HCT116 (cell line): ENCODE data around the gene NAA25. TPM values are rescaled to one million over a fixed set of nuclear protein-coding genes. Genes with fewer than 3 reads are reported as not detected.

Source experiments
- ATAC-seq: fragments of 200-7000 bp; cut with Tn5 transposase; 2 replicates; pipeline ENCODE4 v1.9.1; 2020; ENCODE audit warnings: mild to moderate bottlenecking, moderate library complexity
- BruUV-seq: library from RNA; stranded (reverse); fragments of 400-500 nt; replicated peaks from 2 replicates; lab custom pipeline; 2021; lab: Mats Ljungman, UMichigan
- CTCF ChIA-PET: fragments of 300-600 bp; sonication (Branson Sonifier 250); formaldehyde crosslinking; loops from one replicate; lab custom pipeline; 2021; ENCODE audit warnings: antibody characterized with exemption; lab: Charles Lee
- POLR2A ChIA-PET: fragments of 300-600, 350-600 bp; sonication (Branson Sonifier 250); formaldehyde crosslinking; loops from one replicate; lab custom pipeline; 2021; ENCODE audit warnings: antibody characterized with exemption; lab: Charles Lee
- RAD21 ChIA-PET, 2 experiments: fragments of 300-600 bp; sonication (Branson Sonifier 250); formaldehyde crosslinking; loops; one replicate each; lab custom pipeline; 2023; ENCODE audit warnings: low total read pairs in 2 of 2; ENCODE audit not compliant: uncharacterized antibody in 2 of 2, unreplicated experiment in 2 of 2, low non-redundant PET in 1 of 2; lab: Charles Lee
- DNase-seq: peaks from one replicate; pipeline ENCODE4 v3.0.0-alpha.2; 2010; ENCODE audit warnings: low read depth, low spot score
- H2AFZ ChIP-seq: fragments of 200-600 bp; shearing (Covaris generic), sonication (generic); 2 replicates; pipeline ENCODE4 v1.6.1; 2017; ENCODE audit warnings: low read depth, mixed run types, mixed read lengths, antibody characterized with exemption, low read length; ENCODE audit not compliant: poor library complexity, severe bottlenecking
- H3K27ac ChIP-seq: 2 replicates; pipeline ENCODE4 v1.5.1; 2012; ENCODE audit warnings: low read depth, low read length
- H3K27me3 ChIP-seq: fragments of 200-600 bp; sonication (generic); 2 replicates; pipeline ENCODE4 v1.6.1; 2016; ENCODE audit warnings: mixed run types, low read length, mixed read lengths; ENCODE audit not compliant: insufficient read depth
- H3K36me3 ChIP-seq, 2 experiments: fragments of 200-500 bp in 1 of 2; fragments of 200-600 bp in 1 of 2; sonication (Bioruptor generic) in 1 of 2; sonication (generic) in 1 of 2; 2 replicates each; pipeline versions ENCODE4 v1.5.1 to v1.6.1; 2014 to 2016; ENCODE audit warnings: low read length in 2 of 2, inconsistent platforms in 1 of 2, mixed read lengths in 1 of 2, mixed run types in 1 of 2; ENCODE audit not compliant: insufficient read depth in 2 of 2, control insufficient read depth in 1 of 2
- H3K4me1 ChIP-seq, 2 experiments: fragments of 200-600 bp in 1 of 2; sonication (generic) in 1 of 2; 2 replicates each; pipeline versions ENCODE4 v1.5.1 to v1.6.1; 2012 to 2017; ENCODE audit warnings: low read length in 2 of 2, inconsistent platforms in 1 of 2, mild to moderate bottlenecking in 1 of 2, mixed read lengths in 1 of 2, mixed run types in 1 of 2, moderate library complexity in 1 of 2; ENCODE audit not compliant: insufficient read depth in 2 of 2, control insufficient read depth in 1 of 2
- H3K4me2 ChIP-seq: fragments of 200-600 bp; sonication (generic); 2 replicates; pipeline ENCODE4 v1.6.1; 2017; ENCODE audit warnings: mixed run types, low read length, mixed read lengths
- H3K4me3 ChIP-seq, 2 experiments: fragments of 200-600 bp in 1 of 2; sonication (generic) in 1 of 2; replicated peaks in 1 of 2; 2 replicates each; pipeline ENCODE4 v1.5.1; 2011 to 2016; ENCODE audit warnings: low read length in 2 of 2, control low read depth in 1 of 2, low read depth in 1 of 2, mild to moderate bottlenecking in 1 of 2, mixed read lengths in 1 of 2, mixed run types in 1 of 2
- H3K79me2 ChIP-seq: fragments of 200-600 bp; sonication (generic); 2 replicates; pipeline ENCODE4 v1.6.1; 2017; ENCODE audit warnings: mild to moderate bottlenecking, mixed run types, low read length, moderate library complexity, mixed read lengths; ENCODE audit not compliant: insufficient read depth
- H3K9ac ChIP-seq: fragments of 200-600 bp; sonication (generic); 2 replicates; pipeline ENCODE4 v1.6.1; 2016; ENCODE audit warnings: low read length, mixed read lengths
- H3K9me2 ChIP-seq: fragments of 200-600 bp; sonication (generic), shearing (Covaris generic); 2 replicates; pipeline ENCODE4 v1.6.1; 2017; ENCODE audit warnings: mixed run types, mild to moderate bottlenecking, moderate library complexity; ENCODE audit not compliant: insufficient read depth
- H3K9me3 ChIP-seq, 2 experiments: fragments of 200-500 bp in 1 of 2; fragments of 200-600 bp in 1 of 2; sonication (Bioruptor generic) in 1 of 2; sonication (generic) in 1 of 2; 2 replicates each; pipeline ENCODE4 v1.6.1; 2014 to 2017; ENCODE audit warnings: low read length in 2 of 2, mixed read lengths in 2 of 2, inconsistent platforms in 1 of 2, low read depth in 1 of 2, mild to moderate bottlenecking in 1 of 2, mixed run types in 1 of 2, moderate library complexity in 1 of 2; ENCODE audit not compliant: control insufficient read depth in 1 of 2, insufficient read depth in 1 of 2
- H4K20me1 ChIP-seq: fragments of 200-600 bp; sonication (generic), shearing (Covaris generic); 2 replicates; pipeline ENCODE4 v1.6.1; 2017; ENCODE audit warnings: mixed run types, mild to moderate bottlenecking, moderate library complexity; ENCODE audit not compliant: insufficient read depth
- CBX3 ChIP-seq: IDR thresholded peaks from 2 replicates; pipeline ENCODE4 v1.6.1; 2012; ENCODE audit warnings: low read depth
- CEBPB ChIP-seq: IDR thresholded peaks from 2 replicates; pipeline ENCODE4 v1.6.1; 2012; ENCODE audit warnings: low read depth
- EGR1 ChIP-seq: IDR thresholded peaks from 2 replicates; pipeline ENCODE4 v1.6.1; 2012; ENCODE audit warnings: low read depth
- ELF1 ChIP-seq: IDR thresholded peaks from 2 replicates; pipeline ENCODE4 v1.6.1; 2012; ENCODE audit warnings: low read depth, borderline replicate concordance
- EZH2 ChIP-seq: fragments of 200-600 bp; sonication (generic); IDR thresholded peaks from 2 replicates; pipeline ENCODE4 v1.6.1; 2017; ENCODE audit warnings: antibody characterized with exemption, mixed run types
- JUND ChIP-seq: IDR thresholded peaks from 2 replicates; pipeline ENCODE4 v1.6.1; 2012
- POLR2A ChIP-seq: IDR thresholded peaks from 2 replicates; pipeline ENCODE4 v1.7.0; 2011; ENCODE audit warnings: borderline replicate concordance; ENCODE audit not compliant: insufficient read depth, insufficient read length; ENCODE audit errors: extremely low read depth
- RAD21 ChIP-seq: IDR thresholded peaks from 2 replicates; pipeline ENCODE4 v1.6.1; 2012; ENCODE audit warnings: low read depth, mild to moderate bottlenecking
- SIN3A ChIP-seq: IDR thresholded peaks from 2 replicates; pipeline ENCODE4 v1.6.1; 2012; ENCODE audit warnings: low read depth
- SP1 ChIP-seq: IDR thresholded peaks from 2 replicates; pipeline ENCODE4 v1.6.1; 2012; ENCODE audit warnings: low read depth
- TCF7L2 ChIP-seq: IDR thresholded peaks from 2 replicates; pipeline ENCODE4 v1.7.0; 2011; ENCODE audit warnings: borderline replicate concordance, inconsistent platforms; ENCODE audit not compliant: insufficient read depth, insufficient read length; ENCODE audit errors: extremely low read depth
- YY1 ChIP-seq: IDR thresholded peaks from 2 replicates; pipeline ENCODE4 v1.6.1; 2011; ENCODE audit warnings: low read length, low read depth, moderate library complexity, mild to moderate bottlenecking; ENCODE audit not compliant: insufficient replicate concordance; ENCODE audit errors: extremely low read depth
- ZFX ChIP-seq: fragments of 450-650 bp; IDR thresholded peaks from 2 replicates; pipeline ENCODE4 v1.6.1; 2017
- intact Hi-C: fragments of 100-400 bp; cut with micrococcal nuclease; formaldehyde crosslinking; loops from 2 replicates; pipeline ENCODE4 v1.10.0; 2022
- total RNA-seq: library from RNA; stranded (reverse); gene quantifications from one replicate; pipeline ENCODE4 v1.2.1, GENCODE V29; 2021; ENCODE audit not compliant: unreplicated experiment
- TF ChIP-seq, protein P1 (sequence below), 3 experiments: fragments of 200-600 bp in 1 of 3; sonication (generic) in 1 of 3; IDR thresholded peaks in 2 of 3; conservative IDR thresholded peaks in 1 of 3; 2 replicates each; pipeline ENCODE4 v1.5.1; 2012 to 2017; ENCODE audit warnings: low read depth in 2 of 3, low read length in 2 of 3, antibody characterized with exemption in 1 of 3, borderline replicate concordance in 1 of 3, control low read depth in 1 of 3, mild to moderate bottlenecking in 1 of 3, mixed read lengths in 1 of 3, mixed run types in 1 of 3, moderate library complexity in 1 of 3; ENCODE audit not compliant: insufficient read depth in 1 of 3
- TF ChIP-seq, protein P2 (sequence below): IDR thresholded peaks from 2 replicates; pipeline ENCODE4 v1.6.1; 2012
- TF ChIP-seq, protein P3 (sequence below): IDR thresholded peaks from 2 replicates; pipeline ENCODE4 v1.6.1; 2012; ENCODE audit warnings: low read depth
- TF ChIP-seq, protein P4 (sequence below): IDR thresholded peaks from 2 replicates; pipeline ENCODE4 v1.6.1; 2011; ENCODE audit warnings: mild to moderate bottlenecking, low read length, moderate library complexity; ENCODE audit not compliant: insufficient replicate concordance; ENCODE audit errors: extremely low read depth

Gene NAA25
- total RNA-seq, 1 experiment from 2014 or later = 56.6 TPM

DNA sequence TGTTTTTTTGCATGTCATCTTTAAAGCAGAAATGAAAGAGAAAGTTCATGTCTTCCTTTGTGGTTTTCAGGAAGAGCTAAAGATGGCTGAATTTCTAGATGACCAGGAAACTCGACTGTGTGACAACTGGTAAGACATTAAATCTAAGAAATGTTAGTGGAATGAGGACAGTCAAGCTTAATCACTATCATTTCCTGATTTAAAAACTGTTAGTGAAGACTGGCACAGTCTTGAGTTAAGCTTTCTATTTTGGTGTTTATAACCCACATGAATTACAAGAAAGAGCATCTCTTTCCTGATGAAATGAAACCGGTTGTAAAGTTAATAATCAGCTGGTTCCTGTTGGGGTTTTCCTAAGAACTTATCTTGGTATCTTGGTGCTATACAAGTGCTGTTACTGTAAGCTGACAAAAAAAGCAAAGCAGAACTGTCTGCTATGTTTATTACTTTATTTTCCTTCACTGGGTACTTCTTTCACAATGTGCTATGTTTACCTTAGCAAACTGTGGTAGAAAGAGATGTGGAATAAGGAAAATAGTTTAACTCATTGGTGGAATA, 21.9 kb upstream of the NAA25 start:
- Histone ChIP-seq H3K27me3 (no peaks in the 10 kb centered on the region), H3K4me1 (peaks cover 5 to 26% of the 10 kb centered on the region in 2 experiments), H3K4me2 (no peak overlapping the region), H3K36me3 (peaks cover 6 to 8% of the 10 kb centered on the region in 2 experiments; a peak in 3 of 4 replicates), H3K4me3 (no peak overlapping the region), H3K9me3 (no peaks in the 10 kb centered on the region), H2AFZ (no peak overlapping the region), H3K9ac (no peak overlapping the region), H3K9me2 (no peaks in the 10 kb centered on the region), H4K20me1 (no peaks in the 10 kb centered on the region), H3K79me2 (peaks cover 10% of the 10 kb centered on the region; the same call in 1 of the 2 replicates), H3K27ac (no peak overlapping the region)
- no TSS peak for BruUV-seq
- DNase-seq (no peak), ATAC-seq (no peak)
- ChIA-PET CTCF (no interaction called here), RAD21 (interaction anchor here in 1 of 2 experiments (0.5 kb wide), 1 partner anchor 408 kb away, joined by 3 read pairs; no protein-coding TSS in a partner anchor), POLR2A (no interaction called here)
- intact Hi-C loops = no loop called here
- TF ChIP-seq ZFX = no peak
- TF ChIP-seq CEBPB = no peak
- TF ChIP-seq, protein P1, sequence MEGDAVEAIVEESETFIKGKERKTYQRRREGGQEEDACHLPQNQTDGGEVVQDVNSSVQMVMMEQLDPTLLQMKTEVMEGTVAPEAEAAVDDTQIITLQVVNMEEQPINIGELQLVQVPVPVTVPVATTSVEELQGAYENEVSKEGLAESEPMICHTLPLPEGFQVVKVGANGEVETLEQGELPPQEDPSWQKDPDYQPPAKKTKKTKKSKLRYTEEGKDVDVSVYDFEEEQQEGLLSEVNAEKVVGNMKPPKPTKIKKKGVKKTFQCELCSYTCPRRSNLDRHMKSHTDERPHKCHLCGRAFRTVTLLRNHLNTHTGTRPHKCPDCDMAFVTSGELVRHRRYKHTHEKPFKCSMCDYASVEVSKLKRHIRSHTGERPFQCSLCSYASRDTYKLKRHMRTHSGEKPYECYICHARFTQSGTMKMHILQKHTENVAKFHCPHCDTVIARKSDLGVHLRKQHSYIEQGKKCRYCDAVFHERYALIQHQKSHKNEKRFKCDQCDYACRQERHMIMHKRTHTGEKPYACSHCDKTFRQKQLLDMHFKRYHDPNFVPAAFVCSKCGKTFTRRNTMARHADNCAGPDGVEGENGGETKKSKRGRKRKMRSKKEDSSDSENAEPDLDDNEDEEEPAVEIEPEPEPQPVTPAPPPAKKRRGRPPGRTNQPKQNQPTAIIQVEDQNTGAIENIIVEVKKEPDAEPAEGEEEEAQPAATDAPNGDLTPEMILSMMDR (IDR thresholded peaks at IDR 0.05 in 2 of 3, conservative IDR thresholded peaks at IDR 0.05 in 1 of 3; ENCODE audit: borderline replicate concordance in 1 of 3, insufficient read depth in 1 of 3, low read depth in 2 of 3, low read length in 2 of 3) = no peak
- TF ChIP-seq SIN3A = no peak
- TF ChIP-seq, protein P2, sequence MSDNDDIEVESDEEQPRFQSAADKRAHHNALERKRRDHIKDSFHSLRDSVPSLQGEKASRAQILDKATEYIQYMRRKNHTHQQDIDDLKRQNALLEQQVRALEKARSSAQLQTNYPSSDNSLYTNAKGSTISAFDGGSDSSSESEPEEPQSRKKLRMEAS = no peak
- no peak for TF ChIP-seq EZH2
- TF ChIP-seq, protein P3, sequence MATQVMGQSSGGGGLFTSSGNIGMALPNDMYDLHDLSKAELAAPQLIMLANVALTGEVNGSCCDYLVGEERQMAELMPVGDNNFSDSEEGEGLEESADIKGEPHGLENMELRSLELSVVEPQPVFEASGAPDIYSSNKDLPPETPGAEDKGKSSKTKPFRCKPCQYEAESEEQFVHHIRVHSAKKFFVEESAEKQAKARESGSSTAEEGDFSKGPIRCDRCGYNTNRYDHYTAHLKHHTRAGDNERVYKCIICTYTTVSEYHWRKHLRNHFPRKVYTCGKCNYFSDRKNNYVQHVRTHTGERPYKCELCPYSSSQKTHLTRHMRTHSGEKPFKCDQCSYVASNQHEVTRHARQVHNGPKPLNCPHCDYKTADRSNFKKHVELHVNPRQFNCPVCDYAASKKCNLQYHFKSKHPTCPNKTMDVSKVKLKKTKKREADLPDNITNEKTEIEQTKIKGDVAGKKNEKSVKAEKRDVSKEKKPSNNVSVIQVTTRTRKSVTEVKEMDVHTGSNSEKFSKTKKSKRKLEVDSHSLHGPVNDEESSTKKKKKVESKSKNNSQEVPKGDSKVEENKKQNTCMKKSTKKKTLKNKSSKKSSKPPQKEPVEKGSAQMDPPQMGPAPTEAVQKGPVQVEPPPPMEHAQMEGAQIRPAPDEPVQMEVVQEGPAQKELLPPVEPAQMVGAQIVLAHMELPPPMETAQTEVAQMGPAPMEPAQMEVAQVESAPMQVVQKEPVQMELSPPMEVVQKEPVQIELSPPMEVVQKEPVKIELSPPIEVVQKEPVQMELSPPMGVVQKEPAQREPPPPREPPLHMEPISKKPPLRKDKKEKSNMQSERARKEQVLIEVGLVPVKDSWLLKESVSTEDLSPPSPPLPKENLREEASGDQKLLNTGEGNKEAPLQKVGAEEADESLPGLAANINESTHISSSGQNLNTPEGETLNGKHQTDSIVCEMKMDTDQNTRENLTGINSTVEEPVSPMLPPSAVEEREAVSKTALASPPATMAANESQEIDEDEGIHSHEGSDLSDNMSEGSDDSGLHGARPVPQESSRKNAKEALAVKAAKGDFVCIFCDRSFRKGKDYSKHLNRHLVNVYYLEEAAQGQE = no peak
- no peak for TF ChIP-seq EGR1
- no peak for TF ChIP-seq TCF7L2
- no peak for TF ChIP-seq POLR2A
- no peak for TF ChIP-seq RAD21
- no peak for TF ChIP-seq JUND
- TF ChIP-seq, protein P4, sequence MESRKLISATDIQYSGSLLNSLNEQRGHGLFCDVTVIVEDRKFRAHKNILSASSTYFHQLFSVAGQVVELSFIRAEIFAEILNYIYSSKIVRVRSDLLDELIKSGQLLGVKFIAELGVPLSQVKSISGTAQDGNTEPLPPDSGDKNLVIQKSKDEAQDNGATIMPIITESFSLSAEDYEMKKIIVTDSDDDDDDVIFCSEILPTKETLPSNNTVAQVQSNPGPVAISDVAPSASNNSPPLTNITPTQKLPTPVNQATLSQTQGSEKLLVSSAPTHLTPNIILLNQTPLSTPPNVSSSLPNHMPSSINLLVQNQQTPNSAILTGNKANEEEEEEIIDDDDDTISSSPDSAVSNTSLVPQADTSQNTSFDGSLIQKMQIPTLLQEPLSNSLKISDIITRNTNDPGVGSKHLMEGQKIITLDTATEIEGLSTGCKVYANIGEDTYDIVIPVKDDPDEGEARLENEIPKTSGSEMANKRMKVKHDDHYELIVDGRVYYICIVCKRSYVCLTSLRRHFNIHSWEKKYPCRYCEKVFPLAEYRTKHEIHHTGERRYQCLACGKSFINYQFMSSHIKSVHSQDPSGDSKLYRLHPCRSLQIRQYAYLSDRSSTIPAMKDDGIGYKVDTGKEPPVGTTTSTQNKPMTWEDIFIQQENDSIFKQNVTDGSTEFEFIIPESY = no peak
- TF ChIP-seq SP1 = no peak
- no peak for TF ChIP-seq CBX3
- no peak for TF ChIP-seq YY1
- TF ChIP-seq ELF1 = no peak
